Measurements from ENCODE around the gene PLSCR5.

Gene PLSCR5

DNA sequence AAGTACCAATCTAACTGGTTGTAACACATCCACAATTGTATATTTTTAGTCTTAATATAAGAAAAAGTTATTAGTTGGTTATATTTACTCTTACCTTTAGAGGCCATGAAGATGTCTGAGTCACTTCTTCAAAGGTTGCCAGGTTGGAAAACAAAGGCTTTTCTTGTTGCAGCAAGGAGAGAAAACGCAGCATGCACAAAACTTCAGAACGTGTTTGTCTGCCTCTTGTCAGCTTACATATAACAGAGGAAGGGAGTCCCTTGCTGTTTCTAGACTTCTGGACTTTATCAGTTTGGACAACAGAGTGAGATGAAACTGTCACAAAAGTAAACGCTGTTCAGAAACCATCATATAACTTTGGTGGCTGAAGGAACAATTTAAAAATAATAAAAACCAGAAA, at the start of gene PLSCR5:
Gene PLSCR5 (minus strand): TSS at position 241 of the 400 bp plus-strand sequence. CDS start 134 bp downstream, at position 107.
- TF ChIP-seq, protein P1, sequence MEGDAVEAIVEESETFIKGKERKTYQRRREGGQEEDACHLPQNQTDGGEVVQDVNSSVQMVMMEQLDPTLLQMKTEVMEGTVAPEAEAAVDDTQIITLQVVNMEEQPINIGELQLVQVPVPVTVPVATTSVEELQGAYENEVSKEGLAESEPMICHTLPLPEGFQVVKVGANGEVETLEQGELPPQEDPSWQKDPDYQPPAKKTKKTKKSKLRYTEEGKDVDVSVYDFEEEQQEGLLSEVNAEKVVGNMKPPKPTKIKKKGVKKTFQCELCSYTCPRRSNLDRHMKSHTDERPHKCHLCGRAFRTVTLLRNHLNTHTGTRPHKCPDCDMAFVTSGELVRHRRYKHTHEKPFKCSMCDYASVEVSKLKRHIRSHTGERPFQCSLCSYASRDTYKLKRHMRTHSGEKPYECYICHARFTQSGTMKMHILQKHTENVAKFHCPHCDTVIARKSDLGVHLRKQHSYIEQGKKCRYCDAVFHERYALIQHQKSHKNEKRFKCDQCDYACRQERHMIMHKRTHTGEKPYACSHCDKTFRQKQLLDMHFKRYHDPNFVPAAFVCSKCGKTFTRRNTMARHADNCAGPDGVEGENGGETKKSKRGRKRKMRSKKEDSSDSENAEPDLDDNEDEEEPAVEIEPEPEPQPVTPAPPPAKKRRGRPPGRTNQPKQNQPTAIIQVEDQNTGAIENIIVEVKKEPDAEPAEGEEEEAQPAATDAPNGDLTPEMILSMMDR (IDR thresholded peaks at IDR 0.05; ENCODE audit: low read depth, low read length, missing control alignments), result no peak
- DNase-seq (ENCODE audit: extremely low read depth, low read depth), result no peak
- H3K4me3 ChIP-seq (replicated peaks; ENCODE audit: low read depth, low read length), result no peak within 1 kb of the TSS

- DNase-seq (ENCODE audit: extremely low read depth, low read depth), result no peak
These were observed 48.8 kb upstream of the PLSCR5 start for GRCh38 chr3:146653978-146654377.

DNA sequence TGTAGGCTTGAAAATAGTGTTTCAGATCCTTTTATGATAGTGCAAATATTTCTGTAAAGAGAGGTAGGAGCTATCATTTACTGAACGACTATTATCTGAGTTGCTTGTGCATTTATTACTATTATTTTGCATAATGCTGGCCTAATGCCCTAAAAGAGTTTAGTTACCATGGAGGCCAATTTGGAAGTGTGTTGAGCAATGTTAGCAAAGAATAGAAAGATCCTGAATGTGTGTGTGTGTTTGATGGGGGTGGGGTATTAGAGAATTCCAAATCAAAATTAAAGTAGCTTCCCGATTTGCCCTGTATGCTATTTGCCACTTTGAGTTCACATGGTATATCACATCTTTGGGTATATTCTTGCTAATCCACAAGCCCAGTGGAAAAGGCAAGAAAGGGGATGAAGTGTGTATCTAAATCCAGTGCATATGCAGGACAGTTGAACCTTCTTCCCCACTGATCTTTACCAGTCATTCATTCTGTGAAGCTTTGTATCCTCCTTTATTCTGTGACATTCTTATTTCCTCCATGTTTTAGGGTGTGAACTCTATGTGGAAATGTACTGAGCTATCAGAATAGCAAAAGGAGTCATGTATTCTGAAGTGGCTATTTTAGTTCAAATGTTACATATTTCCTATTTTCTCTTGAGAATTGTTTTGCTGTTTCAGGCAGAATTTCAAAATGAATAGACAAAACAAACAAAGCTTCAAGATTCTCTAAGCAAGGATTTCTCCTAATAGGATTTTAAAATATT, 45.7 kb upstream of the PLSCR5 start:
- TF ChIP-seq, protein P1 (IDR thresholded peaks at IDR 0.05; ENCODE audit: low read depth, low read length, missing control alignments), result no peak
- DNase-seq (ENCODE audit: extremely low read depth, low read depth), result no peak
- no peak overlapping the region for H3K4me3 ChIP-seq (replicated peaks; ENCODE audit: low read depth, low read length)

More at GRCh38 chr3:146653978-146654377, 48.8 kb upstream of the PLSCR5 start:
- no peak overlapping the region for H3K4me3 ChIP-seq (replicated peaks; ENCODE audit: low read depth, low read length)
- TF ChIP-seq, protein P1 (IDR thresholded peaks at IDR 0.05; ENCODE audit: low read depth, low read length, missing control alignments), result no peak

- DNase-seq (ENCODE audit: extremely low read depth, low read depth), result no peak
- no peak overlapping the region for H3K4me3 ChIP-seq (replicated peaks; ENCODE audit: low read depth, low read length)
- TF ChIP-seq, protein P1 (IDR thresholded peaks at IDR 0.05; ENCODE audit: low read depth, low read length, missing control alignments), result no peak
These were observed 41.1 kb upstream of the PLSCR5 start for GRCh38 chr3:146646261-146646660.

GRCh38 chr3:146640955-146641867, 36.1 kb upstream of the PLSCR5 start:
- TF ChIP-seq, protein P1 (IDR thresholded peaks at IDR 0.05; ENCODE audit: low read depth, low read length, missing control alignments), result peak; percentile 22
- no peak overlapping the region for H3K4me3 ChIP-seq (replicated peaks; ENCODE audit: low read depth, low read length)
- peak; percentile 49 for DNase-seq (ENCODE audit: extremely low read depth, low read depth)

DNA sequence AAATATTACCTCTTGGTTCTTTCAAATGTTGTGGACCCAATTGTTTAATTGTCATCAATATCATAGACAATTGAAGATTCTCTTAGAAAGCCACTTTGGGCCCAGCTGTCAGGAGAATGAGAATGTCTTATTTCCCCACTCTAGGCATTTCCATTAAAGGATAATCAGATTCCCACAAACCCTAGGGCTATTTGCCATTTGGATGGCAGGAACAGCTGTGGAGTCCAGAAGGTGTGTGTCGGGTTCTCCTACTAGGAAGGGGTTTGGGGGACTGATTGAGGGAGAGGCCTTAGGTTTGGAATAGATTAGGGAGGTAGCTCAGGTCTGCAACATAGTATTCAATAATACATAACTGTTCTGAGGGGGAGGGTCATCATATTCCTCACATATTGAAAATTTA, 35.2 kb upstream of the PLSCR5 start:
- TF ChIP-seq, protein P1 (IDR thresholded peaks at IDR 0.05; ENCODE audit: low read depth, low read length, missing control alignments), result no peak

More for the DNA sequence above, 35.2 kb upstream of the PLSCR5 start:
- no peak overlapping the region for H3K4me3 ChIP-seq (replicated peaks; ENCODE audit: low read depth, low read length)
- no peak for DNase-seq (ENCODE audit: extremely low read depth, low read depth)
